AG10803 (cell line): ENCODE data around the gene EPHB2.

Experiments
- DNase-seq: peaks from one replicate; pipeline ENCODE4 v3.0.0; 2010; ENCODE audit warnings: low read depth
- H3K4me3 ChIP-seq: 2 replicates; pipeline ENCODE4 v1.5.1; 2011; ENCODE audit warnings: mild to moderate bottlenecking, low read length, control low read depth
- CTCF ChIP-seq: conservative IDR thresholded peaks from 2 replicates; pipeline ENCODE4 v1.5.1; 2011; ENCODE audit warnings: mild to moderate bottlenecking, low read length, control low read depth, inconsistent platforms

Gene EPHB2

GRCh38 chr1:22775478-22775877, 64.8 kb downstream of the EPHB2 start:
- no peak overlapping the region for H3K4me3 ChIP-seq
- DNase-seq: no peak
- TF ChIP-seq CTCF: no peak

DNA sequence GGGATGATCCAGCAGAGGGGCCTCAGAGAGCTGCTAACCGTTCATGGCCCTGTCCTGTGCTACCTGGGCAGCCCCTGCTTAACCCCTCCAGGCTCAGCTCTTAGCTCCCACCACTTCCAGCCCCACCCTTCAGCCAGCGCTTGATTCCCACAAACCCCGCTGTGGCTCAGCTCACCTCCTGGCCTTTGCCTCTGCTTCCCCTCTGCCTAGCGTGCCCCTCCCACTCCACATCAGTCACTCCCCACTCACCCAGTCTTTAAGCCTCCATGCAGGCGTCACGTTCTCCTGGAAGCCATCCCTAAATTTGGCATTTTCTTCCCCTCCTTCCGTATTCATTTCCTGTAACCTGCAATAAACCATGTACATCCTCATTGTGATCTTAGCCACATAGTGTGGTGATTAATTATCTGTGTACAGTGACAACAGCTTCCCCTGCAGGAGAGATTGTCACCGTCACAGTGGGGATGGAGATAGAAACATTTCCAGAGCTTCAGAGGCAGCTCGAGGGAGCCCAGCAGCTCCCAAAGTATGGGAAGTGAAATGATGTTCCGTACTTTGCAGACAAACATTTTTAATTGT, 65.5 kb downstream of the EPHB2 start:
- no peak overlapping the region for H3K4me3 ChIP-seq
- no peak for TF ChIP-seq CTCF
- no peak for DNase-seq

- DNase-seq: no peak
- H3K4me3 ChIP-seq: no peak overlapping the region
- no peak for TF ChIP-seq CTCF
Observed at GRCh38 chr1:22777388-22778057, 66.9 kb downstream of the EPHB2 start.

- no peak overlapping the region for H3K4me3 ChIP-seq
- no peak for TF ChIP-seq CTCF
- no peak for DNase-seq
Observed at GRCh38 chr1:22778408-22778807, 67.8 kb downstream of the EPHB2 start.

GRCh38 chr1:22778862-22779520, 68.4 kb downstream of the EPHB2 start:
- TF ChIP-seq CTCF: no peak
- H3K4me3 ChIP-seq: no peak overlapping the region
- DNase-seq: no peak

DNA sequence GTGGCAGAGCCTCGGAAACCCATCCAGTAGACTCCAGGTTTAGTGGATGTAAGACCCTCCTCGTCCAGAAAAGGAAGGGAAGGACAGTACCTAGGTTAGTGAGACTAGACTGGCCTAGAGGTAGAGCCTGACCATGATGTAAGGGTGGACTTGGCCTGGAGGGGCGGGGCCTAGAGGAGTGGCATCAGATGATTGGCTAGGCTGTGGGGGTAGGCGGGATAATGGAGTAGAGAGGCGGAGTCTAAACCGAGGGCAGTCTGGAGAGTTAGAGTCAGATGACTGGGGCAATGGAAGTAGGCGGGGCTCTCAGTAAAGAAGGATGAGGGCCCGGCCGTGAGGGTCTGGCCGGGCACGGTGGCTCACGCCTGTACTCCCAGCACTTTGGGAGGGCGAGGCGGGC, 70.1 kb downstream of the EPHB2 start:
- TF ChIP-seq CTCF: no peak
- no peak overlapping the region for H3K4me3 ChIP-seq
- DNase-seq: no peak

DNA sequence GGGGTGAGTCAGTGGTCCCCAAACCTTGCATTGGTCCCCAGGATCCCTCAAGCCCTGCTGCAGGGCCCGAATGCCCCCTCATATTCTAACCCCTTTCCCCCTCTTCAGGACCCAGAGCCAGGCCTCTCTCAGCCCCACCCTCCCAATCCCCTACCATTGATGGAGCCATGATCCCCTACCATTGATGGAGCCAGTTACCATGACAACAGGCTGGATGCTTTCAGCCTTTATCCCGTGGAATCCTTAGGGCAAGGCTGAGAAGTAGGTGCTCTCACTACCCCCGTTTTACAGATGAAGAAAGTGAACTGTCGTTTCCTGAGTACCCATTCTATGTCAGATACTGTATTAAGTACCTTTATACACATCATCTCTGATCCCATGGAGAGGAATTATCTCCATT, 70.8 kb downstream of the EPHB2 start:
- DNase-seq: no peak
- TF ChIP-seq CTCF: no peak
- no peak overlapping the region for H3K4me3 ChIP-seq
